HG02642 (cell line): ENCODE data around the gene SZT2.
"Not testable (repeated sequence)": the region's sequence is repeated elsewhere in the genome, so short reads cannot be mapped to it uniquely, and the experiment has no call there.

Experiments used
- ATAC-seq: cut with Tn5 transposase; IDR thresholded peaks from one replicate; pipeline ENCODE4 v1.9.1; 2021; ENCODE audit warnings: mild to moderate bottlenecking; ENCODE audit not compliant: unreplicated experiment, poor library complexity

Gene SZT2

GRCh38 chr1:43383449-43383848 is 6.2 kb upstream of the SZT2 start:
- ATAC-seq, result no peak

GRCh38 chr1:43386676-43387075 is 3.0 kb upstream of the SZT2 start:
- ATAC-seq, result no peak

- ATAC-seq, result no peak
These were observed 1.6 kb upstream of the SZT2 start for GRCh38 chr1:43387976-43388599.

- ATAC-seq, result no peak
These were observed 1.1 kb upstream of the SZT2 start for GRCh38 chr1:43388613-43389012.

GRCh38 chr1:43392702-43393101 is 3.0 kb downstream of the SZT2 start:
- no peak for ATAC-seq

- no peak for ATAC-seq
These were observed 5.8 kb downstream of the SZT2 start for GRCh38 chr1:43395523-43395922.

GRCh38 chr1:43396059-43396458 is 6.4 kb downstream of the SZT2 start:
- no peak for ATAC-seq

GRCh38 chr1:43398227-43398626 is 8.5 kb downstream of the SZT2 start:
- no peak for ATAC-seq

- not testable (repeated sequence) for ATAC-seq
These were observed 10.7 kb downstream of the SZT2 start for GRCh38 chr1:43400441-43400840.

- ATAC-seq, result no peak
These were observed 12.6 kb downstream of the SZT2 start for GRCh38 chr1:43402089-43402865.

- ATAC-seq, result no peak
These were observed 14.7 kb downstream of the SZT2 start for GRCh38 chr1:43404353-43404752.

- no peak for ATAC-seq
These were observed 15.6 kb downstream of the SZT2 start for GRCh38 chr1:43405219-43405875.

GRCh38 chr1:43405876-43406234 is 16.2 kb downstream of the SZT2 start:
- ATAC-seq, result no peak

- ATAC-seq, result no peak
These were observed 20.9 kb downstream of the SZT2 start for GRCh38 chr1:43410571-43410970.

GRCh38 chr1:43413426-43413825 is 23.7 kb downstream of the SZT2 start:
- not testable (repeated sequence) for ATAC-seq

GRCh38 chr1:43414634-43415223 is 25.0 kb downstream of the SZT2 start:
- no peak for ATAC-seq

GRCh38 chr1:43415901-43416300 is 26.2 kb downstream of the SZT2 start:
- no peak for ATAC-seq

- ATAC-seq, result no peak
These were observed 29.2 kb downstream of the SZT2 start for GRCh38 chr1:43418858-43419257.

- ATAC-seq, result no peak
These were observed 30.1 kb downstream of the SZT2 start for GRCh38 chr1:43419627-43420425.

- ATAC-seq, result no peak
These were observed 31.2 kb downstream of the SZT2 start for GRCh38 chr1:43420874-43421273.
